Heart left ventricle (tissue), 13 donors: ENCODE data around the gene NCK2.

ENCODE experiments used
- POLR2A ChIP-seq, 2 donors: fragments of 450-650 bp; IDR thresholded peaks; one replicate each; pipeline ENCODE4 v1.6.1; 2017; ENCODE audit warnings: antibody characterized with exemption in 2 of 2, mild to moderate bottlenecking in 2 of 2, moderate library complexity in 2 of 2
- TF ChIP-seq, protein P1 (sequence below), 12 donors: fragments of 200-600 bp; sonication (generic) in 4 of 12; IDR thresholded peaks; one replicate each; pipeline versions ENCODE4 v1.5.0 to v1.8.0; 2018 to 2022; ENCODE audit warnings: antibody characterized with exemption in 12 of 12, mild to moderate bottlenecking in 5 of 12
- donor health status: ischemic (EF 13 %, LVEDD 7.1; RV severe dilation, severe dysfunction).
- donor health status: DM: no; HTN: yes; CAD: no.
- donor health status: DM: no; HTN: no; CAD: no.
- donor health status: ischemic (EF 25% LVEDD 6.9; RV normal size, moderate dysfunction).
- donor health status: ischemic (EF 25% LVEDD 5.7; RV mildly dilated, moderate dysfunction).
- donor health status: ischemic (EF 35%, LVEDD 5.7; RV mildly dilated, moderate dysfunction).
- donor health status: nonischemic (EF 11% LVEDD 7.7; RV severe dilation, severe dysfunction).
- donor health status: DM: yes; HTN: yes; CAD: no.
- donor health status: PGD.
- donor health status: ischemic (EF 29% LVEDD 5.4; RV normal size, mild dysfunction).
- donor health status: nonischemic (EF 23%, LVEDD 6.1; RV moderate dilation, normal function).

DNA sequence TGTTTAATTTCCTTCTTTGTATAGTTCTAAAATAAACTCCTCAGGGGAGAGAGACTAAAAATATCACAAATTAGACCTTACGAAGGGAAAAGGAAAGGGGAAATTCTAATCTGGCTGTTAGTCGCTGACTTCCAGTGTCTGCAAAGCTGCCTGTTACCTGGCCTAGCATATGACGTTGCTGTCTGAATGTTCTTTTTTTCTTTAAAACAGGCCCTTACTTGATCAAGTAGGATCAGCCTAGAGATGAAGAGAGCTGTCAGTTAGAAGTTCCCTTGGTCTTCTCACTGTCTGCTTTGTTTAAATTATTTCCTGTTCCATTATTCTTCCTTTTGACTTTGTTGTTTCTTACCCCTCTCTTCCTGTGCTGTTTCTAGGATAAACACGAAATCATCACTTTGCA, 11.2 kb downstream of the NCK2 start:
- TF ChIP-seq, protein P1, sequence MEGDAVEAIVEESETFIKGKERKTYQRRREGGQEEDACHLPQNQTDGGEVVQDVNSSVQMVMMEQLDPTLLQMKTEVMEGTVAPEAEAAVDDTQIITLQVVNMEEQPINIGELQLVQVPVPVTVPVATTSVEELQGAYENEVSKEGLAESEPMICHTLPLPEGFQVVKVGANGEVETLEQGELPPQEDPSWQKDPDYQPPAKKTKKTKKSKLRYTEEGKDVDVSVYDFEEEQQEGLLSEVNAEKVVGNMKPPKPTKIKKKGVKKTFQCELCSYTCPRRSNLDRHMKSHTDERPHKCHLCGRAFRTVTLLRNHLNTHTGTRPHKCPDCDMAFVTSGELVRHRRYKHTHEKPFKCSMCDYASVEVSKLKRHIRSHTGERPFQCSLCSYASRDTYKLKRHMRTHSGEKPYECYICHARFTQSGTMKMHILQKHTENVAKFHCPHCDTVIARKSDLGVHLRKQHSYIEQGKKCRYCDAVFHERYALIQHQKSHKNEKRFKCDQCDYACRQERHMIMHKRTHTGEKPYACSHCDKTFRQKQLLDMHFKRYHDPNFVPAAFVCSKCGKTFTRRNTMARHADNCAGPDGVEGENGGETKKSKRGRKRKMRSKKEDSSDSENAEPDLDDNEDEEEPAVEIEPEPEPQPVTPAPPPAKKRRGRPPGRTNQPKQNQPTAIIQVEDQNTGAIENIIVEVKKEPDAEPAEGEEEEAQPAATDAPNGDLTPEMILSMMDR (IDR thresholded peaks at IDR 0.05): no peak
- TF ChIP-seq POLR2A (IDR thresholded peaks at IDR 0.05): no peak
